GM12878 (cell line): ENCODE data around the gene FBXW8. TPM values are rescaled to one million over a fixed set of nuclear protein-coding genes. Genes with fewer than 3 reads are reported as not detected.

Source experiments
- ATAC-seq: fragments of 200-7000 bp; cut with Tn5 transposase; 3 replicates; pipeline ENCODE4 v1.9.1; 2020; ENCODE audit warnings: mild to moderate bottlenecking, moderate library complexity
- BruUV-seq: library from RNA; stranded (reverse); fragments of 400-500 nt; replicated peaks from 2 replicates; lab custom pipeline; 2021; lab: Mats Ljungman, UMichigan
- CTCF ChIA-PET: fragments of 300-600 bp; sonication (Branson Sonifier 250); formaldehyde crosslinking; extraction: SDS; loops from one replicate; lab custom pipeline; 2021; ENCODE audit warnings: inconsistent platforms; lab: Yijun Ruan, JAX
- POLR2A ChIA-PET: fragments of 350-600 bp; formaldehyde crosslinking; extraction: SDS; loops from one replicate; lab custom pipeline; 2021; ENCODE audit warnings: inconsistent platforms; lab: Charles Lee
- RAD21 ChIA-PET: fragments of 300-600 bp; sonication (Branson Sonifier 250); formaldehyde crosslinking; loops from one replicate; lab custom pipeline; 2023; ENCODE audit warnings: antibody characterized with exemption; ENCODE audit not compliant: unreplicated experiment; lab: Charles Lee
- SMC1A ChIA-PET: fragments of 300-600 bp; sonication (Branson Sonifier 250); formaldehyde crosslinking; loops from one replicate; lab custom pipeline; 2023; ENCODE audit not compliant: unreplicated experiment, uncharacterized antibody; lab: Charles Lee
- DNase-seq: peaks from one replicate; pipeline ENCODE4 v3.0.0-alpha.2; 2011; ENCODE audit warnings: low read depth, low spot score
- FAIRE-seq: peaks from 3 replicates; lab custom pipeline; 2011; peaks lifted over from hg19 to GRCh38; lab: Jason Lieb, UNC
- H2AFZ ChIP-seq: 2 replicates; pipeline ENCODE4 v1.6.0; 2011; ENCODE audit warnings: low read depth, low read length, control low read depth; ENCODE audit not compliant: control insufficient read depth
- H3K27ac ChIP-seq: 2 replicates; pipeline ENCODE4 v1.5.1; 2011; ENCODE audit warnings: control low read depth; ENCODE audit not compliant: control insufficient read depth, insufficient read depth
- H3K27me3 ChIP-seq, 2 experiments: replicated peaks in 1 of 2; 2 replicates each; pipeline versions ENCODE4 v1.6.0 to v1.6.1; 2011; ENCODE audit warnings: low read length in 1 of 2; ENCODE audit not compliant: control insufficient read depth in 2 of 2, insufficient read depth in 2 of 2
- H3K36me3 ChIP-seq, 2 experiments: 2 replicates each; pipeline ENCODE4 v1.5.1; 2011; ENCODE audit warnings: low read length in 1 of 2; ENCODE audit not compliant: control insufficient read depth in 2 of 2, insufficient read depth in 2 of 2
- H3K4me1 ChIP-seq: 2 replicates; pipeline ENCODE4 v1.6.1; 2011; ENCODE audit warnings: mild to moderate bottlenecking, low read length, moderate library complexity, mixed read lengths; ENCODE audit not compliant: control insufficient read depth, insufficient read depth
- H3K4me2 ChIP-seq: 2 replicates; pipeline ENCODE4 v1.6.0; 2011; ENCODE audit warnings: control low read depth; ENCODE audit not compliant: control insufficient read depth, insufficient read depth
- H3K4me3 ChIP-seq: fragments of 200-600 bp; sonication (generic); 2 replicates; pipeline ENCODE4 v1.5.1; 2016
- H3K79me2 ChIP-seq: 2 replicates; pipeline ENCODE4 v1.6.0; 2011; ENCODE audit warnings: low read length; ENCODE audit not compliant: control insufficient read depth, insufficient read depth
- H3K9ac ChIP-seq: 2 replicates; pipeline ENCODE4 v1.8.0; 2011; ENCODE audit warnings: low read length, control low read depth, mixed read lengths; ENCODE audit not compliant: control insufficient read depth, insufficient read depth
- H3K9me3 ChIP-seq: replicated peaks from 3 replicates; pipeline ENCODE4 v1.5.1; 2011; ENCODE audit warnings: mild to moderate bottlenecking, low read length; ENCODE audit not compliant: control insufficient read depth, insufficient read depth
- H4K20me1 ChIP-seq: 2 replicates; pipeline ENCODE4 v1.6.0; 2011; ENCODE audit not compliant: control insufficient read depth, insufficient read depth
- CBX3 ChIP-seq: fragments of 200-600 bp; sonication (generic); IDR thresholded peaks from 2 replicates; pipeline ENCODE4 v1.6.1; 2016; ENCODE audit warnings: low read depth, borderline replicate concordance
- CBX5 ChIP-seq: sonication (generic); IDR thresholded peaks from 2 replicates; pipeline ENCODE4 v1.6.1; 2016; ENCODE audit warnings: low read depth, moderate library complexity, mild to moderate bottlenecking, inconsistent platforms
- CHD2 ChIP-seq: IDR thresholded peaks from 2 replicates; pipeline ENCODE4 v1.6.1; 2011; ENCODE audit warnings: low read depth, low read length, improper control_type of control experiment, borderline replicate concordance
- HDGF ChIP-seq: fragments of 450-650 bp; IDR thresholded peaks from 2 replicates; pipeline ENCODE4 v1.6.1; 2016; ENCODE audit warnings: antibody characterized with exemption
- MEF2B ChIP-seq: fragments of 450-650 bp; IDR thresholded peaks from 2 replicates; pipeline ENCODE4 v1.6.1; 2018; ENCODE audit warnings: mild to moderate bottlenecking, moderate library complexity; ENCODE audit not compliant: partially characterized antibody, poor library complexity, severe bottlenecking
- NBN ChIP-seq: fragments of 450-650 bp; IDR thresholded peaks from 2 replicates; pipeline ENCODE4 v1.6.1; 2016
- PAX5 ChIP-seq: IDR thresholded peaks from 2 replicates; pipeline ENCODE4 v1.6.1; 2011; ENCODE audit warnings: low read depth, low read length, borderline replicate concordance
- POU2F2 ChIP-seq: IDR thresholded peaks from 3 replicates; pipeline ENCODE4 v1.6.1; 2011; ENCODE audit warnings: low read depth, mild to moderate bottlenecking, low read length, borderline replicate concordance
- RELB ChIP-seq: fragments of 450-650 bp; IDR thresholded peaks from 2 replicates; pipeline ENCODE4 v1.6.1; 2017; ENCODE audit warnings: low read depth, mild to moderate bottlenecking, moderate library complexity
- TCF12 ChIP-seq: IDR thresholded peaks from 2 replicates; pipeline ENCODE4 v1.6.1; 2011; ENCODE audit warnings: low read depth, mild to moderate bottlenecking, low read length
- TCF3 ChIP-seq: IDR thresholded peaks from 2 replicates; pipeline ENCODE4 v1.6.1; 2012; ENCODE audit warnings: low read depth, mild to moderate bottlenecking, low read length, borderline replicate concordance; ENCODE audit not compliant: insufficient read depth
- WGBS: methylation state at CpG from one replicate; pipeline ENCODE4 v1.1.6; 2016; ENCODE audit warnings: low lambda C conversion rate; ENCODE audit not compliant: insufficient replicate concordance, insufficient coverage; ENCODE audit errors: missing lambda C conversion rate; 5-methylcytosine and 5-hydroxymethylcytosine counted together
- in situ Hi-C: fragments of 300-500 bp; cut with MboI; formaldehyde crosslinking; loops from 9 replicates; pipeline ENCODE4 v1.14.3; 2018; ENCODE audit warnings: mixed read lengths
- intact Hi-C: fragments of 100-400 bp; cut with micrococcal nuclease; formaldehyde crosslinking; loops from one replicate; pipeline ENCODE4 v1.14.2; 2022; ENCODE audit not compliant: unreplicated experiment
- polyA plus RNA-seq, 11 experiments: library from polyadenylated mRNA; depleted of rRNA in 4 of 11; unstranded in 6 of 11; stranded (reverse) in 5 of 11; fragments of >200 nt; fragmentation: Nextera tagmentation in 4 of 11; fragmentation: Illumina TruSeq in 1 of 11; extraction: Ambion mirVana in 4 of 11; extraction: Trizol in 1 of 11; gene quantifications; 1 replicate in 1 of 11; 2 replicates in 10 of 11; pipeline versions ENCODE4 v1.2.1 to v1.2.3, GENCODE V29; 2011 to 2016; ENCODE audit warnings: inconsistent platforms in 2 of 11, missing spikeins in 2 of 11, low read depth in 1 of 11
- total RNA-seq, 4 experiments: library from RNA; depleted of rRNA in 3 of 4; stranded (reverse); fragments of >200 nt in 3 of 4; fragmentation: Illumina TruSeq in 1 of 4; extraction: Trizol in 1 of 4; gene quantifications; 2 replicates each; pipeline versions ENCODE4 v1.2.1 to v1.2.3, GENCODE V29; 2013 to 2021
- TF ChIP-seq, protein P1 (sequence below): fragments of 450-650 bp; IDR thresholded peaks from 2 replicates; pipeline ENCODE4 v1.6.1; 2014; ENCODE audit warnings: mild to moderate bottlenecking

Gene FBXW8
- total and polyA plus RNA-seq, 10 of the 15 experiments (the other 5 are each of a cell fraction or from before 2014, with no cell fraction given): 0.49 to 7.5 (median 4.4) TPM

- H3K4me2 ChIP-seq: no peak overlapping the region
- BruUV-seq: no TSS peak
- SMC1A ChIA-PET: no interaction called here
Observed at GRCh38 chr12:117051380-117051779, 140.6 kb downstream of the FBXW8 start.

GRCh38 chr12:117052386-117053049 is 141.8 kb downstream of the FBXW8 start:
- ChIA-PET CTCF (interaction anchor here (1.2 kb wide), 1 partner anchor 67 kb away, joined by 5 read pairs; no protein-coding TSS in a partner anchor), SMC1A (no interaction called here), POLR2A (no interaction called here), RAD21 (no interaction called here)
- WGBS: 11% methylated on average over 7 of the region's 8 CpGs
- TF ChIP-seq CHD2: peak; percentile 63; the same call in 1 of the 2 replicates
- peak; percentile 36; the same call in 1 of the 2 replicates for TF ChIP-seq TCF3
- peak; percentile 81; the same call in 1 of the 2 replicates for TF ChIP-seq TCF12
- TF ChIP-seq, protein P1, sequence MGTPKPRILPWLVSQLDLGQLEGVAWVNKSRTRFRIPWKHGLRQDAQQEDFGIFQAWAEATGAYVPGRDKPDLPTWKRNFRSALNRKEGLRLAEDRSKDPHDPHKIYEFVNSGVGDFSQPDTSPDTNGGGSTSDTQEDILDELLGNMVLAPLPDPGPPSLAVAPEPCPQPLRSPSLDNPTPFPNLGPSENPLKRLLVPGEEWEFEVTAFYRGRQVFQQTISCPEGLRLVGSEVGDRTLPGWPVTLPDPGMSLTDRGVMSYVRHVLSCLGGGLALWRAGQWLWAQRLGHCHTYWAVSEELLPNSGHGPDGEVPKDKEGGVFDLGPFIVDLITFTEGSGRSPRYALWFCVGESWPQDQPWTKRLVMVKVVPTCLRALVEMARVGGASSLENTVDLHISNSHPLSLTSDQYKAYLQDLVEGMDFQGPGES: no peak
- no peak for TF ChIP-seq NBN
- peak; percentile 78; the same call in 2 of the 3 replicates for TF ChIP-seq POU2F2
- TF ChIP-seq CBX3: no peak
- peak; percentile 73 for TF ChIP-seq MEF2B
- TF ChIP-seq CBX5: no peak
- TF ChIP-seq RELB: peak; percentile 74; the same call in 1 of the 2 replicates
- TF ChIP-seq PAX5: no peak
- H2AFZ ChIP-seq: no peak overlapping the region
- no peak overlapping the region for H3K9ac ChIP-seq
- ATAC-seq: no peak; the same call in 1 of the 3 replicates
- H4K20me1 ChIP-seq: no peaks in the 10 kb centered on the region
- in situ Hi-C loops: no loop called here
- intact Hi-C loops: no loop called here
- peaks cover 0 to 2% of the 10 kb centered on the region in 2 experiments; a peak in 2 of 4 replicates for H3K36me3 ChIP-seq
- peak overlapping the region; percentile 13; the same call in 1 of the 2 replicates for H3K4me2 ChIP-seq
- BruUV-seq: no TSS peak
- FAIRE-seq: no peak
- H3K79me2 ChIP-seq: no peaks in the 10 kb centered on the region
- peaks cover 10% of the 10 kb centered on the region for H3K4me1 ChIP-seq
- peak overlapping the region; percentile 39; the same call in 1 of the 2 replicates for H3K27ac ChIP-seq
- no peaks in the 10 kb centered on the region for H3K27me3 ChIP-seq
- no peak overlapping the region for H3K4me3 ChIP-seq
- no peaks in the 10 kb centered on the region for H3K9me3 ChIP-seq
- DNase-seq: no peak

More at GRCh38 chr12:117051380-117051779, 140.6 kb downstream of the FBXW8 start:
- H3K79me2 ChIP-seq: no peaks in the 10 kb centered on the region
- in situ Hi-C loops: no loop called here
- FAIRE-seq (no peak), DNase-seq (no peak), ATAC-seq (no peak)
- H3K27ac ChIP-seq: no peak overlapping the region
- ChIA-PET POLR2A (no interaction called here), CTCF (no interaction called here), RAD21 (no interaction called here)
- no peak overlapping the region for H3K9ac ChIP-seq
- H3K9me3 ChIP-seq: no peaks in the 10 kb centered on the region
- no peak overlapping the region for H2AFZ ChIP-seq
- TF ChIP-seq HDGF (no peak), MEF2B (peak; percentile 42)
- H4K20me1 ChIP-seq: no peaks in the 10 kb centered on the region
- 14% methylated on average over 10 of the region's 10 CpGs for WGBS
- H3K4me1 ChIP-seq: peaks cover 10% of the 10 kb centered on the region
- no peak overlapping the region for H3K4me3 ChIP-seq
- H3K36me3 ChIP-seq: peaks cover 0 to 5% of the 10 kb centered on the region in 2 experiments; a peak in 2 of 4 replicates
- no peaks in the 10 kb centered on the region for H3K27me3 ChIP-seq
- intact Hi-C loops: no loop called here
